Ovary (tissue), 9 donors: Measurements from ENCODE around the gene PABPC4L. TPM values are rescaled to one million over a fixed set of nuclear protein-coding genes. Genes with fewer than 3 reads are reported as not detected.

ENCODE experiments used
- DNase-seq, 5 donors: peaks; one replicate each; pipeline ENCODE4 v3.0.0-alpha.2; 2019 to 2020
- H3K27ac ChIP-seq, 2 donors: fragments of 200-600 bp; one replicate each; pipeline versions ENCODE4 v1.5.1 to v1.8.0; 2019 to 2022
- H3K27me3 ChIP-seq: fragments of 200-600 bp; one replicate; pipeline ENCODE4 v1.8.0; 2022
- H3K36me3 ChIP-seq: fragments of 200-600 bp; sonication (generic); one replicate; pipeline ENCODE4 v1.5.1; 2019
- H3K4me1 ChIP-seq: one replicate; pipeline ENCODE4 v1.8.1; 2013; ENCODE audit warnings: mild to moderate bottlenecking, moderate library complexity; ENCODE audit not compliant: insufficient read depth
- H3K4me3 ChIP-seq: fragments of 200-600 bp; sonication (generic); one replicate; pipeline ENCODE4 v1.5.1; 2017
- H3K9me3 ChIP-seq, 2 donors: fragments of 200-600 bp in 1 of 2; sonication (generic) in 1 of 2; one replicate each; pipeline versions ENCODE4 v1.5.1 to v1.8.1; 2013 to 2019; ENCODE audit warnings: mild to moderate bottlenecking in 1 of 2, moderate library complexity in 1 of 2
- EP300 ChIP-seq: sonication (generic); formaldehyde crosslinking; IDR thresholded peaks from one replicate; pipeline ENCODE4 v1.6.1; 2017; ENCODE audit warnings: antibody characterized with exemption
- POLR2A ChIP-seq: fragments of 450-650 bp; IDR thresholded peaks from one replicate; pipeline ENCODE4 v1.6.1; 2017; ENCODE audit warnings: antibody characterized with exemption, mild to moderate bottlenecking, moderate library complexity
- WGBS, 3 donors: extraction: QIAGEN DNeasy Blood & Tissue Kit in 1 of 3; methylation state at CpG; one replicate each; pipeline versions ENCODE4 v1.1.5 to v1.1.7; 2013 to 2017; 5-methylcytosine and 5-hydroxymethylcytosine counted together
- intact Hi-C, 4 donors: fragments of 100-400 bp; cut with DNase I; formaldehyde crosslinking; loops; one replicate each; pipeline versions ENCODE4 v1.11.0 to v1.15.1; 2022 to 2023
- polyA plus RNA-seq, 2 donors: library from polyadenylated mRNA; stranded (reverse); fragments of 200-250 nt in 1 of 2; fragments of 350-450 nt in 1 of 2; fragmentation: Illumina TruSeq in 1 of 2; extraction: RNeasy Lipid Tissue Mini Kit (QIAGEN cat#74804) in 1 of 2; gene quantifications; one replicate each; pipeline ENCODE4 v1.2.3, GENCODE V29; 2013 to 2014
- total RNA-seq, 7 donors: library from RNA; depleted of rRNA in 2 of 7; stranded (reverse); fragments of >200 nt in 2 of 7; fragmentation: NEBNext Ultra II Directional in 3 of 7; extraction: Animal tissue kit (Norgen Biotek cat#: 25700) in 3 of 7; gene quantifications; one replicate each; pipeline versions ENCODE4 v1.1.0 to v1.2.4, GENCODE V29; 2016 to 2023
- TF ChIP-seq, protein P1 (sequence below), 3 donors: fragments of 450-650 bp in 2 of 3; fragments of 200-600 bp in 1 of 3; IDR thresholded peaks; one replicate each; pipeline versions ENCODE4 v1.5.1 to v1.8.0; 2016 to 2022; ENCODE audit warnings: antibody characterized with exemption in 3 of 3, mild to moderate bottlenecking in 1 of 3
- donor health status: DM: no; HTN: no; CAD: no; lungs with moderate emphysema.
- donor health status: DM: no; HTN: no; CAD: no.
- donor health status: Bipolar disorder and iron deficiency.
- donor health status: DM: yes; HTN: yes; CAD: no.
- donor health status: DM: no; HTN: no; CAD: no.
- donor health status: DM: yes; HTN: yes; CAD: no.

Gene PABPC4L
- total and polyA plus RNA-seq, 9 donors = 0.38 to 3.0 (median 1.9) TPM

DNA sequence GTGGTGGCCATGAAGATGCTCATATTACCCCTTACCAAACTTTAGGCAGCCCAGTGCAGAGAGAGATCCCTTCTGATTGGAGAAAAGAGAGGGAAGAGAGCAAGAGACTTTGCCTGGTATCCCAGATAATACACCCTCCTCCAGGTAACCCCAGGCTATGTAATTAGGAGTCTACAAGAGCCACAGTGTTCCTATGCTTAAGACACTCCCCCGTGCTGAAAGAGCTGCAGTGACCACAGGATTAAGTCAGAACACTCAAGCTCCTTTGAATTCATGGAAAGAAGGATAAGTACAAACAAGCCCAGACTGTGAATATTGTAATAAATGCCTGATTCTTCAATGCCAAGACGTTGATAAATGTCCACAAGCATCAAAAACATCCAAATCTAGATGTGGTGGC lies 41.4 kb downstream of the PABPC4L start:
- Histone ChIP-seq H3K27ac (no peak overlapping the region), H3K4me3 (no peak overlapping the region), H3K4me1 (no peaks in the 10 kb centered on the region), H3K36me3 (no peaks in the 10 kb centered on the region), H3K27me3 (no peaks in the 10 kb centered on the region), H3K9me3 (no peaks in the 10 kb centered on the region)
- intact Hi-C loops = no loop called here
- TF ChIP-seq, protein P1, sequence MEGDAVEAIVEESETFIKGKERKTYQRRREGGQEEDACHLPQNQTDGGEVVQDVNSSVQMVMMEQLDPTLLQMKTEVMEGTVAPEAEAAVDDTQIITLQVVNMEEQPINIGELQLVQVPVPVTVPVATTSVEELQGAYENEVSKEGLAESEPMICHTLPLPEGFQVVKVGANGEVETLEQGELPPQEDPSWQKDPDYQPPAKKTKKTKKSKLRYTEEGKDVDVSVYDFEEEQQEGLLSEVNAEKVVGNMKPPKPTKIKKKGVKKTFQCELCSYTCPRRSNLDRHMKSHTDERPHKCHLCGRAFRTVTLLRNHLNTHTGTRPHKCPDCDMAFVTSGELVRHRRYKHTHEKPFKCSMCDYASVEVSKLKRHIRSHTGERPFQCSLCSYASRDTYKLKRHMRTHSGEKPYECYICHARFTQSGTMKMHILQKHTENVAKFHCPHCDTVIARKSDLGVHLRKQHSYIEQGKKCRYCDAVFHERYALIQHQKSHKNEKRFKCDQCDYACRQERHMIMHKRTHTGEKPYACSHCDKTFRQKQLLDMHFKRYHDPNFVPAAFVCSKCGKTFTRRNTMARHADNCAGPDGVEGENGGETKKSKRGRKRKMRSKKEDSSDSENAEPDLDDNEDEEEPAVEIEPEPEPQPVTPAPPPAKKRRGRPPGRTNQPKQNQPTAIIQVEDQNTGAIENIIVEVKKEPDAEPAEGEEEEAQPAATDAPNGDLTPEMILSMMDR (IDR thresholded peaks at IDR 0.05) = no peak
- TF ChIP-seq POLR2A (no peak), EP300 (no peak)
- 38 to 70% (median 45%) methylated on average over 2 of the region's 2 CpGs for WGBS, 3 donors
- DNase-seq = no peak

DNA sequence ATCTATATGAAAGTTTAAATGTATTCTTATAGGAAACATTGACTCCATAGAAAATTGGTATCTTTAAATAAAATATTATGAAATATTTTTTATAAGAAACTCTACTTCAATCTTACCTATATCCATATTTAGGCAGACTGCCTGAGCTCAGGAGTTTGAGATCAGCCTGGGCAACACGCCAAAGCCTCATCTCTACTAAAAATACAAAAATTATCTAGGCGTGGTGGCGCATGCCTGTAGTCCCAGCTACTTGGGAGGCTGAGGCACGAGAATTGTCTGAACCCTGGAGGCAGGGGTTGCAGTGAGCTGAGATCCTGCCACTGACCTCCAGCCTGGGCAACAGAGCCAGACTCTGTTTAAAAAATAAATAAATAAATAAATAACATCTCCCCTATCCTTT lies 47.5 kb downstream of the PABPC4L start:
- H3K9me3 ChIP-seq = no peaks in the 10 kb centered on the region
- DNase-seq = no peak
- H3K27me3 ChIP-seq = no peaks in the 10 kb centered on the region
- H3K27ac ChIP-seq = no peak overlapping the region
- TF ChIP-seq POLR2A (no peak), EP300 (no peak)
- TF ChIP-seq, protein P1 (IDR thresholded peaks at IDR 0.05) = no peak
- H3K36me3 ChIP-seq = no peaks in the 10 kb centered on the region
- intact Hi-C loops = no loop called here
- WGBS, 3 donors = 90 to 92% (median 91%) methylated on average over 4 of the region's 4 CpGs
- no peaks in the 10 kb centered on the region for H3K4me1 ChIP-seq
- no peak overlapping the region for H3K4me3 ChIP-seq

DNA sequence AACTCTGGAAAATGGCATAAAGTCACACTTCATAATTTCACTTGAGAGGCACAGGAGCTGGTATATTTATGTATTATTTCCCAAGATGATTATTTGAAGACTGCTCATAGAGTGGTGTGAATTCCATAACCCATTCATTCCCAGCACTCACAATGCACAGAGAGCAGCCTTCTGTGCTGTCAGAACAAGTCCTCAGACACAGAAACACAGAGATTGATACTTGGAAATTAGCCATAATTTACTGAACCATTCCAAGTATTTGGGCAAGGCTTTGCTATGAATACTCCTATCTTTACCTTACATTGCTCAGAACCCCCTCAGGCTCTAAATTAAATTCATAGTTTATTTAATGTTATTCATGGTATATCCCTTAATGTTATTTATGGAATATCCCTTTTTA lies 53.6 kb downstream of the PABPC4L start:
- no peak overlapping the region for H3K4me3 ChIP-seq
- H3K9me3 ChIP-seq = no peaks in the 10 kb centered on the region
- intact Hi-C loops = no loop called here
- no peak overlapping the region for H3K27ac ChIP-seq
- no peaks in the 10 kb centered on the region for H3K27me3 ChIP-seq
- H3K4me1 ChIP-seq = no peaks in the 10 kb centered on the region
- H3K36me3 ChIP-seq = no peaks in the 10 kb centered on the region
- no peak for DNase-seq
- TF ChIP-seq EP300 (no peak), POLR2A (no peak)
- TF ChIP-seq, protein P1 (IDR thresholded peaks at IDR 0.05) = no peak
